Smooth muscle cell (in vitro differentiated cells): Measurements from ENCODE around the gene EHD4. TPM values are rescaled to one million over a fixed set of nuclear protein-coding genes. Genes with fewer than 3 reads are reported as not detected.

Source experiments
- DNase-seq: peaks from one replicate; lab custom pipeline; 2025; ENCODE audit not compliant: unreplicated experiment; lab: John Stamatoyannopoulos, UW
- H2AFZ ChIP-seq: fragments of 200-600 bp; sonication (generic); 2 replicates; pipeline ENCODE4 v1.6.0; 2016; ENCODE audit warnings: antibody characterized with exemption, low read depth, mild to moderate bottlenecking
- H3F3A ChIP-seq: fragments of 200-600 bp; sonication (generic); 2 replicates; pipeline ENCODE4 v1.6.0; 2017; ENCODE audit warnings: antibody characterized with exemption, low read depth
- H3K27ac ChIP-seq: fragments of 200-600 bp; sonication (generic); 2 replicates; pipeline ENCODE4 v1.5.1; 2016; ENCODE audit warnings: low read depth, mild to moderate bottlenecking
- H3K27me3 ChIP-seq: fragments of 200-600 bp; sonication (generic); 2 replicates; pipeline ENCODE4 v1.6.1; 2016; ENCODE audit warnings: low read depth, mild to moderate bottlenecking
- H3K36me3 ChIP-seq: fragments of 200-600 bp; sonication (generic); 2 replicates; pipeline ENCODE4 v1.5.1; 2016; ENCODE audit warnings: low read depth
- H3K4me1 ChIP-seq: fragments of 200-600 bp; sonication (generic); 2 replicates; pipeline ENCODE4 v1.5.1; 2016; ENCODE audit warnings: low read depth
- H3K4me2 ChIP-seq: fragments of 200-600 bp; sonication (generic); 2 replicates; pipeline ENCODE4 v1.6.0; 2016; ENCODE audit warnings: mild to moderate bottlenecking
- H3K4me3 ChIP-seq: fragments of 200-600 bp; sonication (generic); 2 replicates; pipeline ENCODE4 v1.5.1; 2016; ENCODE audit warnings: mild to moderate bottlenecking
- H3K79me2 ChIP-seq: fragments of 200-600 bp; sonication (generic); 2 replicates; pipeline ENCODE4 v1.6.0; 2016; ENCODE audit warnings: low read depth, mild to moderate bottlenecking
- H3K9ac ChIP-seq: fragments of 200-600 bp; sonication (generic); 2 replicates; pipeline ENCODE4 v1.6.0; 2016; ENCODE audit warnings: low read depth
- H3K9me3 ChIP-seq: fragments of 200-600 bp; sonication (generic); replicated peaks from 2 replicates; pipeline ENCODE4 v1.5.1; 2016; ENCODE audit warnings: low read depth
- H4K20me1 ChIP-seq: fragments of 200-600 bp; sonication (generic); 2 replicates; pipeline ENCODE4 v1.6.0; 2016; ENCODE audit warnings: low read depth
- WGBS: methylation state at CpG from one replicate; pipeline ENCODE4 v1.1.7; 2016; ENCODE audit warnings: low lambda C conversion rate; 5-methylcytosine and 5-hydroxymethylcytosine counted together
- polyA plus RNA-seq: library from polyadenylated mRNA; unstranded; fragments of >200 nt; fragmentation: Nextera tagmentation; extraction: Ambion mirVana; gene quantifications from 2 replicates; pipeline ENCODE4 v1.2.1, GENCODE V29; 2016
- total RNA-seq: library from RNA; depleted of rRNA; stranded (reverse); fragments of >200 nt; gene quantifications from 2 replicates; pipeline ENCODE4 v1.2.3, GENCODE V29; 2014
- TF ChIP-seq, protein P1 (sequence below): fragments of 200-600 bp; sonication (generic); IDR thresholded peaks from 2 replicates; pipeline ENCODE4 v1.5.1; 2017; ENCODE audit warnings: borderline replicate concordance, mild to moderate bottlenecking, antibody characterized with exemption; ENCODE audit not compliant: insufficient read depth, poor library complexity, severe bottlenecking

EHD4 gene
- total and polyA plus RNA-seq, 2 experiments from 2014 or later = 11.5 to 15.8 TPM

DNA sequence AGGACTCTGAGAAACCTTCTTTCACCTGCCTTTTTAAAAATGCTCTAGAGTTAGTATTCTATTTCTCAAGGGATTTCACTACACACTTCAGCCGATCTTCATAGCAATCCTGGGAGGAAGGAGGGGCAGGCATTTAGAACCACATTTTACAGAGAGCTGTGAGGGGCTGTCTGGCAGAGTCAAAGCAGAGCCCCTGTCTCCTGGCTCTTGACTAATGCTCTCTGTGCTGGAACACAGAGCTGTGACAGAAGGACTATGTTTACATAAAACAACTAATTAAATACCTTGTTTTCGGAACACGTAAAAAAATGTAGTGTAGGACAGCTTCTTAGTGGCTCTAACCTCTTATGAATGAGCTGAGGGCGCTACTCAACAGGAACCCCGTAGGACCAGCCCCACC, 70.9 kb downstream of the EHD4 start:
- Histone ChIP-seq H3K4me2 (no peak overlapping the region), H3K27me3 (no peaks in the 10 kb centered on the region), H3K9ac (no peak overlapping the region), H3K79me2 (no peaks in the 10 kb centered on the region), H3K27ac (no peak overlapping the region), H3K4me1 (no peaks in the 10 kb centered on the region), H4K20me1 (peaks cover 26% of the 10 kb centered on the region), H3F3A (no peaks in the 10 kb centered on the region), H2AFZ (no peak overlapping the region), H3K36me3 (no peaks in the 10 kb centered on the region), H3K4me3 (no peak overlapping the region), H3K9me3 (no peaks in the 10 kb centered on the region)
- TF ChIP-seq, protein P1, sequence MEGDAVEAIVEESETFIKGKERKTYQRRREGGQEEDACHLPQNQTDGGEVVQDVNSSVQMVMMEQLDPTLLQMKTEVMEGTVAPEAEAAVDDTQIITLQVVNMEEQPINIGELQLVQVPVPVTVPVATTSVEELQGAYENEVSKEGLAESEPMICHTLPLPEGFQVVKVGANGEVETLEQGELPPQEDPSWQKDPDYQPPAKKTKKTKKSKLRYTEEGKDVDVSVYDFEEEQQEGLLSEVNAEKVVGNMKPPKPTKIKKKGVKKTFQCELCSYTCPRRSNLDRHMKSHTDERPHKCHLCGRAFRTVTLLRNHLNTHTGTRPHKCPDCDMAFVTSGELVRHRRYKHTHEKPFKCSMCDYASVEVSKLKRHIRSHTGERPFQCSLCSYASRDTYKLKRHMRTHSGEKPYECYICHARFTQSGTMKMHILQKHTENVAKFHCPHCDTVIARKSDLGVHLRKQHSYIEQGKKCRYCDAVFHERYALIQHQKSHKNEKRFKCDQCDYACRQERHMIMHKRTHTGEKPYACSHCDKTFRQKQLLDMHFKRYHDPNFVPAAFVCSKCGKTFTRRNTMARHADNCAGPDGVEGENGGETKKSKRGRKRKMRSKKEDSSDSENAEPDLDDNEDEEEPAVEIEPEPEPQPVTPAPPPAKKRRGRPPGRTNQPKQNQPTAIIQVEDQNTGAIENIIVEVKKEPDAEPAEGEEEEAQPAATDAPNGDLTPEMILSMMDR = no peak
- no peak for DNase-seq
- 83% methylated on average over 5 of the region's 5 CpGs for WGBS

DNA sequence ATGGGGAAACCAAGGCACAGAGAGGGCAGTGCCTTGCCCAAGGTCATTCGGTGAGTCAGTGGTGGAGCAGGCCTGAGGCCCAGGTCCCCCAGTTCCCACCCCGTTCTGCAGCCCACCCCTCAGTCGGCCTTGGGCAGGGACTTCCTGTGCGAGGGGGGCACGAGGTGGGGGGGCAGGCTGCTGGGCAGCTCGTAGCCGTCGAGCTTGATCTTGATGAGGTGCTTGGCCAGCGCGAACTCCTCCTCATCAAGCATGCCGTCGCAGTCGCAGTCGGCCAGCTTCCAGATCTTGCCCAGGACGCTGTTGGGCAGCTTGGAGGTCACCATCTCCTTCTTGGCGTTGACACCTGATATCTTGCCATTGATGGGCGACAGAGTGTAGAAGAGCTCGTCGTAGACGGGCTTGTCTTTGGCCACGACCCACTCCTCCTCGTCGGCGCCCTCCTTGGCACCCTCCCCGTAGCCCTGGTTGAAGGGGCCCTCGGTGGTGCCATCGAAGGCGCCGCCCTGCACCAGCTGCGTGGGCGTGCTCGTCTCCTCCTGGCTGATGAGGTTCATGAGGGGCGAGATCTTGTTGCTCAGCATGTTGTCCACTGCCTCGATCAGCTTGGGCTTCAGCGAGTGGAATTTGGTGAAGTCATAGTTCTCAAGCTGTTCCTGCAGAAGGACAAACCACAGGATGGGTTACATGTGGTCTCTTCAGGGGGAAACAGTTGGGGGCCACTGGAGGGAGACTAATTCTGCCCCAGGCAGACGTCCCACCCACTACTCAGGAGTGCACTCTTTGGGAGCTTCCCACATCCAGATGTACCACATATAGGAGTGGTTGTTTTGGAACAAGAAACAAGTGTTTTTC, 71.6 kb downstream of the EHD4 start:
- no peak overlapping the region for H3K4me2 ChIP-seq
- WGBS = 97% methylated on average over 36 of the region's 36 CpGs
- no peaks in the 10 kb centered on the region for H3K4me1 ChIP-seq
- TF ChIP-seq, protein P1 = no peak
- H4K20me1 ChIP-seq = peaks cover 26% of the 10 kb centered on the region
- H3K27me3 ChIP-seq = no peaks in the 10 kb centered on the region
- no peak overlapping the region for H3K27ac ChIP-seq
- H3K79me2 ChIP-seq = no peaks in the 10 kb centered on the region
- no peak overlapping the region for H2AFZ ChIP-seq
- no peaks in the 10 kb centered on the region for H3F3A ChIP-seq
- no peak for DNase-seq
- H3K9me3 ChIP-seq = no peaks in the 10 kb centered on the region
- H3K4me3 ChIP-seq = no peak overlapping the region
- no peaks in the 10 kb centered on the region for H3K36me3 ChIP-seq
- H3K9ac ChIP-seq = no peak overlapping the region

DNA sequence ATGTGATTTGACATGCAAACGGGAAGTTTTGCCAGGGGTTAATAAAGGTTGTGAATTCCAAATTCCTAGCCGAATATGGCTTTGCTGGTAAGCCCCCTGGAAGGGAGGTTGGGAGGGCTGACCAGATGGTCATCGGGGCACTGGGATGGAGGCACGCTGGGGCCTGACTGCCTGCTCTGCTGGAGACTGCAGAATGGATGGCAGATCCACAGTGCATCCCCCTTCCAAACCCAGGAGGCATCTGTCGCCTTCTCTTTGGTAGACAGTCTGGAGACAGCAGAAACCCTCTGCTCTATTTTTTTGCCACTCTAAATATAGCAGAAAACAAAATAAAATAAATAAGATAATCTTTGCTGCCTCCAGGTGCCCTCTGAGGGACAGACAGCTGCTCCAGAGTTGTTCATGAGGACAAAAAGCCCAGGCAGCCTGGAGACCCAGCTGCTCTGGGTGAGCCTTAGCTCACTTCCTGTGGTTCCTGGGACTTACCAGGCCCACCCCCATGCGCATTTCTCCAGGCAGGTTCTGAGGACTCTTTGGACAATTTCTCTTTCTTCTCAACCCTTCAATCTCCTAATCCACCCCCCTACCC, 72.4 kb downstream of the EHD4 start:
- TF ChIP-seq, protein P1 = no peak
- Histone ChIP-seq H3K4me1 (no peaks in the 10 kb centered on the region), H3F3A (no peaks in the 10 kb centered on the region), H3K79me2 (no peaks in the 10 kb centered on the region), H2AFZ (no peak overlapping the region), H3K9me3 (no peaks in the 10 kb centered on the region), H3K9ac (no peak overlapping the region), H4K20me1 (peaks cover 23% of the 10 kb centered on the region), H3K27me3 (no peaks in the 10 kb centered on the region), H3K4me2 (no peak overlapping the region), H3K4me3 (no peak overlapping the region), H3K36me3 (no peaks in the 10 kb centered on the region), H3K27ac (no peak overlapping the region)
- DNase-seq = no peak
- WGBS = 96% methylated on average over 6 of the region's 6 CpGs
